Right lobe of liver (tissue), 6 donors: ENCODE measurements around the gene UBASH3B. TPM values are rescaled to one million over a fixed set of nuclear protein-coding genes. Genes with fewer than 3 reads are reported as not detected.

ENCODE experiments used
- ATAC-seq, 4 donors: fragments of 200-7000 bp; cut with Tn5 transposase; one replicate each; pipeline ENCODE4 v1.9.1; 2020; ENCODE audit warnings: mild to moderate bottlenecking in 4 of 4, moderate library complexity in 4 of 4
- DNase-seq, 3 donors: peaks; one replicate each; pipeline ENCODE4 v3.0.0-alpha.2; 2020
- H3K27ac ChIP-seq, 3 donors: fragments of 200-600 bp; one replicate each; pipeline ENCODE4 v1.8.0; 2022
- H3K27me3 ChIP-seq, 2 donors: fragments of 200-600 bp; one replicate each; pipeline ENCODE4 v1.8.0; 2022
- H3K36me3 ChIP-seq, 4 donors: fragments of 200-600 bp; sonication (generic) in 1 of 4; one replicate each; pipeline versions ENCODE4 v1.5.1 to v1.8.0; 2017 to 2022; ENCODE audit warnings: control low read depth in 1 of 4
- H3K4me1 ChIP-seq, 4 donors: fragments of 200-600 bp; sonication (generic) in 1 of 4; one replicate each; pipeline versions ENCODE4 v1.5.1 to v1.8.0; 2017 to 2022; ENCODE audit warnings: control low read depth in 1 of 4
- H3K4me3 ChIP-seq, 3 donors: fragments of 200-600 bp; one replicate each; pipeline ENCODE4 v1.8.0; 2022
- H3K9me3 ChIP-seq, 4 donors: fragments of 200-600 bp; sonication (generic) in 1 of 4; one replicate each; pipeline versions ENCODE4 v1.5.1 to v1.8.0; 2017 to 2022; ENCODE audit warnings: control low read depth in 1 of 4
- POLR2A ChIP-seq: fragments of 450-650 bp; IDR thresholded peaks from one replicate; pipeline ENCODE4 v1.6.1; 2017; ENCODE audit warnings: antibody characterized with exemption, mild to moderate bottlenecking
- WGBS: methylation state at CpG from one replicate; pipeline ENCODE4 v1.1.6; 2018; ENCODE audit warnings: low coverage, low lambda C conversion rate; ENCODE audit not compliant: insufficient coverage; ENCODE audit errors: missing lambda C conversion rate; 5-methylcytosine and 5-hydroxymethylcytosine counted together
- intact Hi-C, 2 donors: fragments of 100-400 bp; cut with DNase I; formaldehyde crosslinking; loops; one replicate each; pipeline versions ENCODE4 v1.11.2 to v1.14.1; 2022
- total RNA-seq, 6 experiments: library from RNA; depleted of rRNA in 2 of 6; stranded (reverse); fragments of >200 nt in 2 of 6; fragmentation: NEBNext Ultra II Directional in 3 of 6; extraction: Animal tissue kit (Norgen Biotek cat#: 25700) in 3 of 6; gene quantifications; one replicate each; pipeline versions ENCODE4 v1.1.0 to v1.2.4, GENCODE V29; 2016 to 2023
- TF ChIP-seq, protein P1 (sequence below), 4 donors: fragments of 200-600 bp in 3 of 4; fragments of 450-650 bp in 1 of 4; IDR thresholded peaks; one replicate each; pipeline versions ENCODE4 v1.5.1 to v1.8.0; 2016 to 2022; ENCODE audit warnings: antibody characterized with exemption in 4 of 4, mild to moderate bottlenecking in 2 of 4
- donor health status: DM: no; HTN: yes; CAD: no.
- donor health status: DM: no; HTN: no; CAD: no.
- donor health status: DM: no; HTN: no; CAD: no.
- donor health status: DM: no; HTN: yes; CAD: no.
- donor health status: DM: no; HTN: yes; CAD: no.

The UBASH3B gene
- total RNA-seq, 6 experiments from 2014 or later: 1.7 to 10.5 (median 2.4) TPM

DNA sequence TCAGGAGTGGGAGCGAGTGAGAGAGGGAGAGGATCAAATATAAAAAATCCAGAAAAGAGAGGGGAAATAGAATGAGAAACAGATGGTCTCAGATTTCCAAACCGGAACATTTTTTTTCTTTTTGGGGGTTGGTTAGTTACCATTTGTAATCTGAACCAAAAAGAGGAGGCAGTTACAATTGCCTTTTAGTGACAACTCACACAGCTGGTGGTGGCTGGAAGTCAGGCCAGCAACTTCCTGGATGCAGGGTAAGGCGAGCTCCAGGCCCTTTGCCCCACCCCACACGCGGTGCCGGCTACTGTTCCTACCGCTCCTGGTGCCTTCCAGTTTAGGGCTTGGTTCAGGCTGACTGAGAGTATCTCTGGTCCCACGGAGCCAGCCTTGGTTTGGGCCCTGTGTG lies 21.0 kb upstream of the UBASH3B start:
- TF ChIP-seq, protein P1, sequence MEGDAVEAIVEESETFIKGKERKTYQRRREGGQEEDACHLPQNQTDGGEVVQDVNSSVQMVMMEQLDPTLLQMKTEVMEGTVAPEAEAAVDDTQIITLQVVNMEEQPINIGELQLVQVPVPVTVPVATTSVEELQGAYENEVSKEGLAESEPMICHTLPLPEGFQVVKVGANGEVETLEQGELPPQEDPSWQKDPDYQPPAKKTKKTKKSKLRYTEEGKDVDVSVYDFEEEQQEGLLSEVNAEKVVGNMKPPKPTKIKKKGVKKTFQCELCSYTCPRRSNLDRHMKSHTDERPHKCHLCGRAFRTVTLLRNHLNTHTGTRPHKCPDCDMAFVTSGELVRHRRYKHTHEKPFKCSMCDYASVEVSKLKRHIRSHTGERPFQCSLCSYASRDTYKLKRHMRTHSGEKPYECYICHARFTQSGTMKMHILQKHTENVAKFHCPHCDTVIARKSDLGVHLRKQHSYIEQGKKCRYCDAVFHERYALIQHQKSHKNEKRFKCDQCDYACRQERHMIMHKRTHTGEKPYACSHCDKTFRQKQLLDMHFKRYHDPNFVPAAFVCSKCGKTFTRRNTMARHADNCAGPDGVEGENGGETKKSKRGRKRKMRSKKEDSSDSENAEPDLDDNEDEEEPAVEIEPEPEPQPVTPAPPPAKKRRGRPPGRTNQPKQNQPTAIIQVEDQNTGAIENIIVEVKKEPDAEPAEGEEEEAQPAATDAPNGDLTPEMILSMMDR (IDR thresholded peaks at IDR 0.05): no peak
- TF ChIP-seq POLR2A: no peak
- Histone ChIP-seq H3K4me1 (no peaks in the 10 kb centered on the region), H3K9me3 (no peaks in the 10 kb centered on the region), H3K36me3 (no peaks in the 10 kb centered on the region), H3K4me3 (no peak overlapping the region), H3K27me3 (no peaks in the 10 kb centered on the region), H3K27ac (no peak overlapping the region)
- intact Hi-C loops: loop anchor here (5.0 kb wide), 1 partner anchor 148 kb away; no protein-coding TSS in a partner anchor
- ATAC-seq: peak in 1 of 4 donors; percentile 35
- WGBS: 49% methylated on average over 7 of the region's 8 CpGs
- no peak for DNase-seq

DNA sequence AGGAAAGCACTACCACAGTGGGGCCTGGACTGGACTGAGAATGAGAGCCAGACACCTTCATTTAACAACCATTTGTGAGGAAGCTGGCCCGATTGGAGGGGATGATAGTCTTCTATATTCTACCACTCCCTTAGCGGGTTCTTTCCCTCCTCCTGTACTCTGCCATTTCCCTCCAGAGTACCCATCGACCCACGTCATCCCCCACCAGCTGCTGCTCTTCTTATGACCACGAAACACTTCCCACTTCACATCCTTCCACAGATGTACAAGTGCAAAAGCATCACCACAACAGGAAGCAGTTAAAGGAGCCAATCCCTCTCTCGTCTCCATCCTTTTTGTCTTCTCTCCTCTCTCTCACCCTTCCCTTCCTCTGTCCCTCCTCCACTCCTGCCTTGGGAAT lies 18.0 kb upstream of the UBASH3B start:
- H3K9me3 ChIP-seq: no peaks in the 10 kb centered on the region
- no peak overlapping the region for H3K4me3 ChIP-seq
- H3K27me3 ChIP-seq: no peaks in the 10 kb centered on the region
- 53% methylated on average over 6 of the region's 6 CpGs for WGBS
- no peaks in the 10 kb centered on the region for H3K4me1 ChIP-seq
- H3K27ac ChIP-seq: no peak overlapping the region
- H3K36me3 ChIP-seq: no peaks in the 10 kb centered on the region
- no peak for ATAC-seq
- intact Hi-C loops: loop anchor here in 1 of 2 donors (5.0 kb wide), 1 partner anchor 220 kb away; no protein-coding TSS in a partner anchor
- TF ChIP-seq, protein P1 (IDR thresholded peaks at IDR 0.05): no peak
- TF ChIP-seq POLR2A: no peak
- DNase-seq: no peak

DNA sequence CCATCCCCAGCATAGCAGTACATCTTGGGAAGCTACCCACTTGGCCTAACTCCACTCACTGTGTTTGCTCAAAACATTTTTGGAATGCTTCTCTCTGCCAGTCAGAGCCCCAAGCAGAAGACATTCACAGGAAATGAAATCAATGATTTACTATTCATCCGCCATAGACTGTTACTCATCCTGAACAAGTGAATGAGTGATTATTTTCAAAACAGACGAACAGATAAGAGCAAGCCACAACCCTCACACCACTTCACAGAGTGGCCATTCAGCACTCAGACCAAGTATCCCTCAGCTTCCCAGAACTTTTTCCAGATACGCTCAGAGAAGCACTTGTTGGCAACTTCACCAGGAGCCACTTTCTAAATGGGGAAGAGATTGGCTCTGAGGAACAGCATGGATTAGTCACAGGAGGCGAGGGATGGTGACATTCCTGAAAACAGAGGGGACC lies 13.0 kb upstream of the UBASH3B start:
- intact Hi-C loops: no loop called here
- Histone ChIP-seq H3K9me3 (no peaks in the 10 kb centered on the region), H3K27me3 (no peaks in the 10 kb centered on the region), H3K4me1 (no peaks in the 10 kb centered on the region), H3K36me3 (no peaks in the 10 kb centered on the region), H3K27ac (no peak overlapping the region), H3K4me3 (no peak overlapping the region)
- 30% methylated on average over 4 of the region's 4 CpGs for WGBS
- TF ChIP-seq, protein P1 (IDR thresholded peaks at IDR 0.05): no peak
- TF ChIP-seq POLR2A: peak; percentile 41
- ATAC-seq (peak in 3 of 4 donors; percentile 43 to 92 (median 55)), DNase-seq (no peak)

DNA sequence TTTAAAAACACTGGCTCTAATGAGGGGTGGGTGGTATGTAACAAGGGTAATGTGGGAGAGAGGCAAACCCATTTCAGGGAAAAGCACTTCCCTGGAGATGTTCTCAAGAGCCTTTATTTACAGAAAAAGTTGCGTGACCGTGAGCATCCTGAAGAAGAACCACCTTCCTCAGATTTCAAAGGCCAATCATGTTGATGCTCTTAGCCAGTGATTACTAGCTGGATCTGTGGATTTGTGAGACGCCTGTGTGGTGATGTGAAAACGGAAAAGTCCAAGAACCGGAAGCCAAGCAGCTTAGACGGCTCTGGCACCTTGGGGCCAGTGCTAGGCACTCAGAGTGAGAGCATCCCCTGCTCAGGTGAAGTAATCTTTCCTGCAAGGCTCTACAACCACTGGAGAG lies 12.6 kb upstream of the UBASH3B start:
- no peaks in the 10 kb centered on the region for H3K4me1 ChIP-seq
- no peak overlapping the region for H3K27ac ChIP-seq
- no peaks in the 10 kb centered on the region for H3K27me3 ChIP-seq
- 71% methylated on average over 6 of the region's 6 CpGs for WGBS
- H3K4me3 ChIP-seq: no peak overlapping the region
- H3K9me3 ChIP-seq: no peaks in the 10 kb centered on the region
- no peak for ATAC-seq
- intact Hi-C loops: no loop called here
- no peak for TF ChIP-seq POLR2A
- TF ChIP-seq, protein P1 (IDR thresholded peaks at IDR 0.05): no peak
- no peaks in the 10 kb centered on the region for H3K36me3 ChIP-seq
- DNase-seq: no peak

DNA sequence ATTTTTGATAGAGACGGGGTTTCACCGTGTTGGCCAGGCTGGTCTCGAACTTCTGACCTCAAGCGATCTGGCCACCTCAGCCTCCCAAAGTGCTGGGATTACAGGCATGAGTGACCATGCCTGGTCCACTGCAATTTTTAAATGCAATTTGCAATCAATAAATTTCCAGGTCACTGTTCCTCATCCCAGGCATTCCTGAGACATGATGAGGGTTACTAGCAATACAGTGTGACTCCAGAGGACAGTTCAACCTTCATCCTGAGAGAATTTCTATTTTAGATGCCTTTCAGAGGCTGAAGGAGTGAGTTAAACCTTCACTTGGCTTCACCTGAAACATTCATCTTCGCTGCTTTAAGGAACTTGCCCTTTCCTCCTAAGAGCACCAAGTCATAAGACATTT lies 9.7 kb upstream of the UBASH3B start:
- H3K4me3 ChIP-seq: no peak overlapping the region
- no peaks in the 10 kb centered on the region for H3K4me1 ChIP-seq
- no peak overlapping the region for H3K27ac ChIP-seq
- intact Hi-C loops: no loop called here
- WGBS: 79% methylated on average over 2 of the region's 5 CpGs
- H3K27me3 ChIP-seq: no peaks in the 10 kb centered on the region
- DNase-seq (no peak), ATAC-seq (no peak)
- no peaks in the 10 kb centered on the region for H3K9me3 ChIP-seq
- TF ChIP-seq POLR2A: no peak
- TF ChIP-seq, protein P1 (IDR thresholded peaks at IDR 0.05): no peak
- no peaks in the 10 kb centered on the region for H3K36me3 ChIP-seq
